Measurements from ENCODE around the gene LRCH4. TPM values are rescaled to one million over a fixed set of nuclear protein-coding genes. Genes with fewer than 3 reads are reported as not detected.

The LRCH4 gene
- total RNA-seq, 1 donor from 2014 or later, result 42.0 TPM

- DNase-seq (ENCODE audit: low spot score), result peak; percentile 100
- Mint-ChIP-seq H3K4me1 (ENCODE audit: low read depth) (peaks cover 39% of the 10 kb centered on the region), H3K36me3 (ENCODE audit: low read depth) (no peaks in the 10 kb centered on the region), H3K4me3 (ENCODE audit: unreplicated experiment) (peak within 1 kb of the TSS; percentile 85), H3K27ac (ENCODE audit: unreplicated experiment) (peak within 1 kb of the TSS; percentile 92), H3K27me3 (ENCODE audit: low read depth) (no peaks in the 10 kb centered on the region), H3K9me3 (ENCODE audit: low read depth) (no peaks in the 10 kb centered on the region)
- TF ChIP-seq, protein P1, sequence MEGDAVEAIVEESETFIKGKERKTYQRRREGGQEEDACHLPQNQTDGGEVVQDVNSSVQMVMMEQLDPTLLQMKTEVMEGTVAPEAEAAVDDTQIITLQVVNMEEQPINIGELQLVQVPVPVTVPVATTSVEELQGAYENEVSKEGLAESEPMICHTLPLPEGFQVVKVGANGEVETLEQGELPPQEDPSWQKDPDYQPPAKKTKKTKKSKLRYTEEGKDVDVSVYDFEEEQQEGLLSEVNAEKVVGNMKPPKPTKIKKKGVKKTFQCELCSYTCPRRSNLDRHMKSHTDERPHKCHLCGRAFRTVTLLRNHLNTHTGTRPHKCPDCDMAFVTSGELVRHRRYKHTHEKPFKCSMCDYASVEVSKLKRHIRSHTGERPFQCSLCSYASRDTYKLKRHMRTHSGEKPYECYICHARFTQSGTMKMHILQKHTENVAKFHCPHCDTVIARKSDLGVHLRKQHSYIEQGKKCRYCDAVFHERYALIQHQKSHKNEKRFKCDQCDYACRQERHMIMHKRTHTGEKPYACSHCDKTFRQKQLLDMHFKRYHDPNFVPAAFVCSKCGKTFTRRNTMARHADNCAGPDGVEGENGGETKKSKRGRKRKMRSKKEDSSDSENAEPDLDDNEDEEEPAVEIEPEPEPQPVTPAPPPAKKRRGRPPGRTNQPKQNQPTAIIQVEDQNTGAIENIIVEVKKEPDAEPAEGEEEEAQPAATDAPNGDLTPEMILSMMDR (IDR thresholded peaks at IDR 0.05), result no peak
These were observed 517 bp upstream of the LRCH4 start, which contains the start of gene FBXO24 for GRCh38 chr7:100586266-100587025. Gene FBXO24 (plus strand): TSS chr7:100586328. CDS start chr7:100586626, 298 bp downstream.

GRCh38 chr7:100584683-100585510 is 1.0 kb downstream of the LRCH4 start:
- no peak for DNase-seq (ENCODE audit: low spot score)

DNA sequence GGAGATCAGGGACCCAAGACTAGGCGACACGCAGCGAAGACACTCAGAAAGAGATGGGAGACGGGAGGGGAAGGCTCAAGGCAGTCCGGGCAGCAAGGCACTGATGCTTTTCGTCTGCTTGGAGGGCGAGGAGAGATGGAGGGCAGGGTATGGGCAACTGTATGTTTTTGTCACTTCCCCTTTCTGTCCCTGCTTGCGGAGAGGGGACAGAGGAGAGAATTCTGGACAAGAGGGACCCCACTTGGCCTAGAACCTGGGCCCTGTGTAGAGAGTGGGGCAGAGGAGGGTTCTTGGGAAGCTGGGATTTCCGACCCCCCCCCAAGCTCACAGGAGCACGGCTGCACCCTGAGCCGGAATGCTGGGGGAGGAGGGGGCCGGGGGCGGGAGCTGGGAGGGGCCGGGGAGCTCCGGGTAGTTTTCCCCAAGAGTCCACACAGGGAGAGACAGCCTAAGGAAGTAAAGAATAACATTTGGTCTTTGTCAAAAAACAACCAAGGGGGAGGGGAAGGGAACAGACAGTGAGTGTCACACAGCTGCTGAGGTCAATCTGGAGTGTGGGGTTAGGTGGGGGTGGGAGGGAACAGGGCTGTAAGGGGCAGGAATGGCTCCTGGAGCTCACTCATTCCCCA is 1.8 kb downstream of the LRCH4 start:
- no peak for DNase-seq (ENCODE audit: low spot score)
- Mint-ChIP-seq H3K4me3 (ENCODE audit: unreplicated experiment) (peak overlapping the region; percentile 85), H3K36me3 (ENCODE audit: low read depth) (no peaks in the 10 kb centered on the region), H3K9me3 (ENCODE audit: low read depth) (no peaks in the 10 kb centered on the region), H3K4me1 (ENCODE audit: low read depth) (peaks cover 31% of the 10 kb centered on the region), H3K27me3 (ENCODE audit: low read depth) (no peaks in the 10 kb centered on the region), H3K27ac (ENCODE audit: unreplicated experiment) (peak overlapping the region; percentile 93)
- TF ChIP-seq, protein P1 (IDR thresholded peaks at IDR 0.05), result no peak

More at GRCh38 chr7:100584683-100585510, 1.0 kb downstream of the LRCH4 start:
- TF ChIP-seq, protein P1 (IDR thresholded peaks at IDR 0.05), result no peak
- H3K4me1 Mint-ChIP-seq (ENCODE audit: low read depth), result peaks cover 33% of the 10 kb centered on the region
- H3K4me3 Mint-ChIP-seq (ENCODE audit: unreplicated experiment), result peak overlapping the region; percentile 85
- H3K9me3 Mint-ChIP-seq (ENCODE audit: low read depth), result no peaks in the 10 kb centered on the region
- H3K36me3 Mint-ChIP-seq (ENCODE audit: low read depth), result no peaks in the 10 kb centered on the region
- H3K27me3 Mint-ChIP-seq (ENCODE audit: low read depth), result no peaks in the 10 kb centered on the region
- H3K27ac Mint-ChIP-seq (ENCODE audit: unreplicated experiment), result peak overlapping the region; percentile 92

- TF ChIP-seq, protein P1 (IDR thresholded peaks at IDR 0.05), result no peak
- no peak for DNase-seq (ENCODE audit: low spot score)
- Mint-ChIP-seq H3K27ac (ENCODE audit: unreplicated experiment) (peak overlapping the region; percentile 93), H3K36me3 (ENCODE audit: low read depth) (peaks cover 3% of the 10 kb centered on the region), H3K4me3 (ENCODE audit: unreplicated experiment) (peak overlapping the region; percentile 85), H3K9me3 (ENCODE audit: low read depth) (no peaks in the 10 kb centered on the region), H3K27me3 (ENCODE audit: low read depth) (no peaks in the 10 kb centered on the region), H3K4me1 (ENCODE audit: low read depth) (peaks cover 30% of the 10 kb centered on the region)
These were observed 2.5 kb downstream of the LRCH4 start for GRCh38 chr7:100583132-100584053.
